ENCODE results near the gene PTER.

GRCh38 chr10:16429539-16429938 is 7.3 kb upstream of the PTER start:
- TF ChIP-seq CTCF (IDR thresholded peaks at IDR 0.05; ENCODE audit: low read depth, low read length) (no peak), POLR2A (IDR thresholded peaks at IDR 0.05; ENCODE audit: extremely low read depth, insufficient read length) (no peak), MAX (IDR thresholded peaks at IDR 0.05; ENCODE audit: low read depth, low read length) (no peak)

Data from NB4 (cell line).